ENCODE measurements around the gene TDRD7. TPM values are rescaled to one million over a fixed set of nuclear protein-coding genes. Genes with fewer than 3 reads are reported as not detected.

TDRD7 gene
- total and polyA plus RNA-seq, 2 donors (not counting 1 experiment from before 2014, with no cell fraction given) = 11.5 to 19.7 TPM

DNA sequence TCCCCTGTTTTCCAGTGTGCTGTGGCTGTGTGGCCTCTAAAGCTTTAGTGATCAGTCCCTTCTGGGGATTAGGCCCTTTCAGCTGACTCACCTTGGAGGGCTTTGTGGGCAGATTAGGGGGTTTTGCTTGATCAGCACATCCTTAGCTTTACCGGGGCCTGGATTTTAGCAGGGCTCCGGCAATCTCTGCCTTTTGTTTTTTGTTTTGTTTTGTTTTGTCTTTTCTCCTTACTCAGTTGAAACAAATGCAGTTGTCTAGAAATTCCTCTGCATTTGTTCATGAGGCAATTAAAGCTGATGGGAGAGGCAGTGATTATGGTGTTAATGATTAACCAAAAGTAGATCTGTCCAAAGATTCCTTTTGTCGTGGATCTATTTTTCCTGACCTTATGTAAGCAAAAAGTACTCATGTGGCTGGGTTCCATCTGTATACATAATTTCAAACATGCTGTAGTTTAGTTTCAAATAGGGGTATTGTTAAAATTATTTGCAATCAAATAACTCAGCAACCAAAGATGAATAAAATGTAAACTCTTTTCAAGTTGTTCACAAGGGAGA lies 5.2 kb upstream of the TDRD7 start:
- ChIA-PET POLR2A (no interaction called here), CTCF (interaction anchor here (1.0 to 2.3 kb wide), 2 partner anchors 192 to 210 kb away, joined by 3 to 10 read pairs; no protein-coding TSS in a partner anchor)
- DNase-seq (no peak), ATAC-seq (ENCODE audit: low read depth) (no peak)
- no CpG with 5 or more reads among the region's 3 CpGs for WGBS (ENCODE audit: insufficient coverage)
- Histone ChIP-seq H3K9me3 (ENCODE audit: control extremely low read depth in 1 of 3, control insufficient read depth in 2 of 3, insufficient read depth in 1 of 3, low read length in 2 of 3) (peaks cover 0 to 13% (median 1%) of the 10 kb centered on the region in 3 donors), H3K4me2 (replicated peaks; ENCODE audit: low read depth, low read length, poor library complexity, severe bottlenecking) (no peak overlapping the region), H3K36me3 (replicated peaks in 1 of 2; ENCODE audit: control extremely low read depth in 1 of 2, control insufficient read depth in 1 of 2, extremely low read depth in 1 of 2, insufficient read depth in 2 of 2, low read length in 1 of 2) (no peaks in the 10 kb centered on the region), H2AFZ (ENCODE audit: insufficient read depth, low read depth, low read length, poor library complexity, severe bottlenecking) (no peak overlapping the region), H4K20me1 (ENCODE audit: control insufficient read depth, insufficient read depth, low read length, poor library complexity, severe bottlenecking) (no peaks in the 10 kb centered on the region), H3K4me1 (ENCODE audit: control insufficient read depth in 2 of 2, insufficient read depth in 2 of 2, low read length in 2 of 2) (peaks cover 5 to 6% of the 10 kb centered on the region in 2 donors), H3K27me3 (replicated peaks in 1 of 4; ENCODE audit: control extremely low read depth in 1 of 4, control insufficient read depth in 3 of 4, insufficient read depth in 4 of 4, low read length in 3 of 4) (peaks cover 0 to 5% (median 0%) of the 10 kb centered on the region in 4 experiments), H3K4me3 (ENCODE audit: control extremely low read depth in 1 of 5, extremely low read depth in 1 of 5, insufficient read depth in 1 of 5, low read depth in 2 of 5, low read length in 4 of 5) (no peak overlapping the region), H3K79me2 (ENCODE audit: control insufficient read depth, insufficient read depth, low read length) (peaks cover 6% of the 10 kb centered on the region), H3K27ac (ENCODE audit: low read length in 2 of 2) (no peak overlapping the region), H3K9ac (ENCODE audit: low read length) (no peak overlapping the region)
- TF ChIP-seq EZH2 (IDR thresholded peaks at IDR 0.05; ENCODE audit: borderline replicate concordance, insufficient read depth, low read depth, low read length, poor library complexity, severe bottlenecking) = no peak
- TF ChIP-seq, protein P1, sequence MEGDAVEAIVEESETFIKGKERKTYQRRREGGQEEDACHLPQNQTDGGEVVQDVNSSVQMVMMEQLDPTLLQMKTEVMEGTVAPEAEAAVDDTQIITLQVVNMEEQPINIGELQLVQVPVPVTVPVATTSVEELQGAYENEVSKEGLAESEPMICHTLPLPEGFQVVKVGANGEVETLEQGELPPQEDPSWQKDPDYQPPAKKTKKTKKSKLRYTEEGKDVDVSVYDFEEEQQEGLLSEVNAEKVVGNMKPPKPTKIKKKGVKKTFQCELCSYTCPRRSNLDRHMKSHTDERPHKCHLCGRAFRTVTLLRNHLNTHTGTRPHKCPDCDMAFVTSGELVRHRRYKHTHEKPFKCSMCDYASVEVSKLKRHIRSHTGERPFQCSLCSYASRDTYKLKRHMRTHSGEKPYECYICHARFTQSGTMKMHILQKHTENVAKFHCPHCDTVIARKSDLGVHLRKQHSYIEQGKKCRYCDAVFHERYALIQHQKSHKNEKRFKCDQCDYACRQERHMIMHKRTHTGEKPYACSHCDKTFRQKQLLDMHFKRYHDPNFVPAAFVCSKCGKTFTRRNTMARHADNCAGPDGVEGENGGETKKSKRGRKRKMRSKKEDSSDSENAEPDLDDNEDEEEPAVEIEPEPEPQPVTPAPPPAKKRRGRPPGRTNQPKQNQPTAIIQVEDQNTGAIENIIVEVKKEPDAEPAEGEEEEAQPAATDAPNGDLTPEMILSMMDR (IDR thresholded peaks at IDR 0.05) = no peak
- Mint-ChIP-seq H3K4me1 (peaks cover 14% of the 10 kb centered on the region), H3K4me3 (no peak overlapping the region), H3K27ac (no peak overlapping the region), H3K27me3 (peaks cover 12% of the 10 kb centered on the region), H3K9me3 (ENCODE audit: insufficient read depth) (peaks cover 8% of the 10 kb centered on the region)
- intact Hi-C loops (cut with micrococcal nuclease) = no loop called here

DNA sequence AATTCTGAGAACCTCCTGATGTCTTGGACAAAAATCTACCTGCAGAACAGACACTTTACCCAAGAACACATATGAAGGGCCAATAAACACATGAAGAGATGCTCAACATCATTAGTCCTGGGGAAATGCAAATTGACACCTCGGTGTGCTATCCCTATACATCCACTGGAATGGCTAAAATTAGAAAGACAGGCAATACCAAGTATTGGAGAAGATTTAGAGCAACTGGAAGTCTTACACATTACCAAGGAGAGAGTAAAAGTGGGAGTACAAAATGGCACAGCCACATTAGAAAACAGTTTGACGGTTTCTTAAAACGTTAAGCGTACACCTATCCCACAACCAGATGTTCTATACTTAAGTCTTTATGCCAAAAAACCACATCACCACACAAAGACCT lies 3.3 kb upstream of the TDRD7 start:
- Histone ChIP-seq H3K9ac (ENCODE audit: low read length) (no peak overlapping the region), H3K36me3 (replicated peaks in 1 of 2; ENCODE audit: control extremely low read depth in 1 of 2, control insufficient read depth in 1 of 2, extremely low read depth in 1 of 2, insufficient read depth in 2 of 2, low read length in 1 of 2) (no peaks in the 10 kb centered on the region), H3K27me3 (replicated peaks in 1 of 4; ENCODE audit: control extremely low read depth in 1 of 4, control insufficient read depth in 3 of 4, insufficient read depth in 4 of 4, low read length in 3 of 4) (peaks cover 0 to 5% (median 0%) of the 10 kb centered on the region in 4 experiments), H2AFZ (ENCODE audit: insufficient read depth, low read depth, low read length, poor library complexity, severe bottlenecking) (no peak overlapping the region), H3K4me3 (ENCODE audit: control extremely low read depth in 1 of 5, extremely low read depth in 1 of 5, insufficient read depth in 1 of 5, low read depth in 2 of 5, low read length in 4 of 5) (no peak overlapping the region), H3K79me2 (ENCODE audit: control insufficient read depth, insufficient read depth, low read length) (peaks cover 13% of the 10 kb centered on the region), H3K27ac (ENCODE audit: low read length in 2 of 2) (no peak overlapping the region), H4K20me1 (ENCODE audit: control insufficient read depth, insufficient read depth, low read length, poor library complexity, severe bottlenecking) (peaks cover 3% of the 10 kb centered on the region), H3K4me2 (replicated peaks; ENCODE audit: low read depth, low read length, poor library complexity, severe bottlenecking) (no peak overlapping the region), H3K4me1 (ENCODE audit: control insufficient read depth in 2 of 2, insufficient read depth in 2 of 2, low read length in 2 of 2) (peaks cover 16 to 17% of the 10 kb centered on the region in 2 donors), H3K9me3 (ENCODE audit: control extremely low read depth in 1 of 3, control insufficient read depth in 2 of 3, insufficient read depth in 1 of 3, low read length in 2 of 3) (peaks cover 0 to 9% (median 0%) of the 10 kb centered on the region in 3 donors)
- ChIA-PET POLR2A (no interaction called here), CTCF (interaction anchor here (0.8 to 1.9 kb wide), 4 partner anchors 11 to 207 kb away, joined by 3 to 8 read pairs (median 4); no protein-coding TSS in a partner anchor)
- TF ChIP-seq EZH2 (IDR thresholded peaks at IDR 0.05; ENCODE audit: borderline replicate concordance, insufficient read depth, low read depth, low read length, poor library complexity, severe bottlenecking) = no peak
- TF ChIP-seq, protein P1 (IDR thresholded peaks at IDR 0.05) = no peak
- intact Hi-C loops (cut with micrococcal nuclease) = no loop called here
- DNase-seq (no peak), ATAC-seq (ENCODE audit: low read depth) (no peak)
- WGBS (ENCODE audit: insufficient coverage) = 100% methylated on average over 1 of the region's 4 CpGs
- H3K4me3 Mint-ChIP-seq = no peak overlapping the region
- peaks cover 5% of the 10 kb centered on the region for H3K9me3 Mint-ChIP-seq (ENCODE audit: insufficient read depth)
- H3K27ac Mint-ChIP-seq = no peak overlapping the region
- peaks cover 23% of the 10 kb centered on the region for H3K4me1 Mint-ChIP-seq
- peaks cover 12% of the 10 kb centered on the region for H3K27me3 Mint-ChIP-seq

All from B cell (primary cell).